Neural crest cell (in vitro differentiated cells): ENCODE results near the gene SCN3A. TPM values are rescaled to one million over a fixed set of nuclear protein-coding genes. Genes with fewer than 3 reads are reported as not detected.

ENCODE experiments used
- DNase-seq: peaks from one replicate; pipeline ENCODE4 v3.0.0; 2021; ENCODE audit warnings: low read depth, mixed read lengths, low spot score
- H3K27ac Mint-ChIP-seq: one replicate; pipeline ENCODE4 v1.8.0; 2021; ENCODE audit warnings: mild to moderate bottlenecking, mixed read lengths; ENCODE audit not compliant: unreplicated experiment
- H3K27me3 Mint-ChIP-seq: 2 replicates; pipeline ENCODE4 v1.8.0; 2021; ENCODE audit warnings: low read depth, mild to moderate bottlenecking, mixed read lengths
- H3K36me3 Mint-ChIP-seq: 2 replicates; pipeline ENCODE4 v1.8.0; 2021; ENCODE audit warnings: low read depth, mild to moderate bottlenecking, mixed read lengths
- H3K4me1 Mint-ChIP-seq: 2 replicates; pipeline ENCODE4 v1.8.0; 2021; ENCODE audit warnings: mixed read lengths
- H3K4me3 Mint-ChIP-seq: one replicate; pipeline ENCODE4 v1.8.0; 2021; ENCODE audit warnings: mild to moderate bottlenecking, mixed read lengths
- H3K9me3 Mint-ChIP-seq: 2 replicates; pipeline ENCODE4 v1.8.0; 2021; ENCODE audit warnings: mixed read lengths
- total RNA-seq: library from RNA; stranded (reverse); gene quantifications from 2 replicates; pipeline ENCODE4 v1.2.1, GENCODE V29; 2021
- TF ChIP-seq, protein P1 (sequence below): fragments of 200-600 bp; sonication (generic); conservative IDR thresholded peaks from 2 replicates; pipeline ENCODE4 v1.5.0; 2021; ENCODE audit warnings: antibody characterized with exemption, mild to moderate bottlenecking

SCN3A gene
- total RNA-seq, 1 donor from 2014 or later, result 4.9 TPM

DNA sequence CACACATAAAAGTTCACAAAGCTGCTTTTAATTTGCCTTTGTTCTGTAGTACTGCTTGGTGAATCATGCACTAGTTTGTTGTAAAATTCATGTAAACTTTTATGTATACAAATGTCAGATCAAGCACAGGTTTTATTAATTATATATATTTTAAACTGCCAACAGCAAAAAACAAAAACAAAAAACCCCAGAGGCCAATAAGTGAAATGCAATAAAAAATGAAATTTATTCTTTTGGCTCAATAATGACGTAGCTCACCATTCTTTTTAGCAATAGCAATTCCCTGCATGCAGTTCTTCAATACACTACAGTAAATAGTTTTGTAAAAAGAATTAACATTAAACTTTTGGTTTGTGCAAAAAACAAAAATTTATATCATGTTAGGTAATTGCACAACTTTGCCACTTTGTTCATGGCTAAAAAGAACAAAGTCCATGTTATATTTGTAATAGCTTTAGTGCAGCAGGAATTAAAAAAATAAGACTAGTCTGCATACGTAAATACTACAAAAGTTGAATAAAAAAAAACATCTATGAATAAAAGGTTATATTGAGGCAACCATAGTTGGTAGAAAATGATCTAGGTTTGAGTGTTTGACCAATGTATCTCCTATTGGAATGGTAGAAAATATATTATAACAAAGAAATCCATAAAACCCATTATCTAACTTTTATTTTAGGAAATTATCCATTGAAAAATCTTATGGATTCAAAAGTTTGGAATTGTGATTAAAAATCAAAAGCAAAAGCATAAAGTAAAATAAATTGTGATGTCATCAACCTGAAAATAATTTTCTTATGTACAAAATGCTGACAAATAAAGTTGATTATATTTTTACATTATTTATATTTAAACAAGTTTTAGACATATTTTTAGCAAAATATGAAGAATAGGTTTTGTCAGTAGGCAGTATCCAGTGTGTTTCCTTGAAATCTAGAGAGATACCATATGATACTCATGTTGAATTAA is 115.6 kb downstream of the SCN3A start:
- Mint-ChIP-seq H3K4me1 (no peaks in the 10 kb centered on the region), H3K27ac (no peak overlapping the region), H3K9me3 (peaks cover 6% of the 10 kb centered on the region), H3K4me3 (no peak overlapping the region), H3K36me3 (peaks cover 4% of the 10 kb centered on the region), H3K27me3 (no peaks in the 10 kb centered on the region)
- DNase-seq, result no peak
- TF ChIP-seq, protein P1, sequence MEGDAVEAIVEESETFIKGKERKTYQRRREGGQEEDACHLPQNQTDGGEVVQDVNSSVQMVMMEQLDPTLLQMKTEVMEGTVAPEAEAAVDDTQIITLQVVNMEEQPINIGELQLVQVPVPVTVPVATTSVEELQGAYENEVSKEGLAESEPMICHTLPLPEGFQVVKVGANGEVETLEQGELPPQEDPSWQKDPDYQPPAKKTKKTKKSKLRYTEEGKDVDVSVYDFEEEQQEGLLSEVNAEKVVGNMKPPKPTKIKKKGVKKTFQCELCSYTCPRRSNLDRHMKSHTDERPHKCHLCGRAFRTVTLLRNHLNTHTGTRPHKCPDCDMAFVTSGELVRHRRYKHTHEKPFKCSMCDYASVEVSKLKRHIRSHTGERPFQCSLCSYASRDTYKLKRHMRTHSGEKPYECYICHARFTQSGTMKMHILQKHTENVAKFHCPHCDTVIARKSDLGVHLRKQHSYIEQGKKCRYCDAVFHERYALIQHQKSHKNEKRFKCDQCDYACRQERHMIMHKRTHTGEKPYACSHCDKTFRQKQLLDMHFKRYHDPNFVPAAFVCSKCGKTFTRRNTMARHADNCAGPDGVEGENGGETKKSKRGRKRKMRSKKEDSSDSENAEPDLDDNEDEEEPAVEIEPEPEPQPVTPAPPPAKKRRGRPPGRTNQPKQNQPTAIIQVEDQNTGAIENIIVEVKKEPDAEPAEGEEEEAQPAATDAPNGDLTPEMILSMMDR, result no peak

DNA sequence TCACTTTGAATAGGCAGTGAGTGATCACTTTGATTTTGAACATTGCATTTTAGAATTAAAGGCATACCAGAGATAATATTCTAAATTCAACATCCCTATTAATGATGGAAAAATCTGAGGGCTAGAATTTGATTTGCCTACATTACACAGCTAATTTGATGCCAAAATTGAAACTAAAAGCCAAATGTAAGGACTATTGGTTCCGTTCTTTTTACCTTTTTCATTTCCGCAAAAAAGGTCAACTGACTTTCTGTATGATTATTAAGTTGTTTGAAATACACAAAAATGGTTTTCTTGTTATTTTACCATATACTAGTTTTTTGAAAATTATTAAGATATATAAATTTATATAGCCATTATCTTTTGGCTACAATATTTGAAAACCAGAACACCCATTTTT is 117.5 kb downstream of the SCN3A start:
- Mint-ChIP-seq H3K27me3 (no peaks in the 10 kb centered on the region), H3K27ac (no peak overlapping the region), H3K9me3 (peaks cover 13% of the 10 kb centered on the region), H3K36me3 (peaks cover 7% of the 10 kb centered on the region), H3K4me1 (no peaks in the 10 kb centered on the region), H3K4me3 (no peak overlapping the region)
- TF ChIP-seq, protein P1, result no peak
- no peak for DNase-seq

DNA sequence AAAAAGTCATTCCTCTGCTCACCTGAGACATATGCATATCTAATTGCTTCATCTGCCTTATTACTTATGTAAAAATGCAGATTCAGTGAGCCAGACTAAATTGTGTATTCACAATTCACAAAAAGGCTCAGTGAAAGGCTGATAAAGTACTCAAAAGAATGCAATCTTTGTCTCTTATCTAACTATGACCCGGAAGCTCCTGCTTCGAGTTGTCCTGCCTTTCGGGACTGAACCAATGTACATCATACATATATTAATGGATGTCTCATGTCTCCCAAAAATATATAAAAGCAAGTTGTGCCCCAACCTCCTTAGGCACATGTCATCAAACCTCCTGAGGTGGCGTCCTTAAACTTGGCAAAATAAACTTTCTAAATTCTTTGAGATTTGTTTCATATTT is 120.5 kb downstream of the SCN3A start:
- Mint-ChIP-seq H3K9me3 (peaks cover 13% of the 10 kb centered on the region), H3K36me3 (peaks cover 7% of the 10 kb centered on the region), H3K27ac (no peak overlapping the region), H3K27me3 (no peaks in the 10 kb centered on the region), H3K4me1 (peaks cover 4% of the 10 kb centered on the region), H3K4me3 (no peak overlapping the region)
- TF ChIP-seq, protein P1, result no peak
- DNase-seq, result no peak

DNA sequence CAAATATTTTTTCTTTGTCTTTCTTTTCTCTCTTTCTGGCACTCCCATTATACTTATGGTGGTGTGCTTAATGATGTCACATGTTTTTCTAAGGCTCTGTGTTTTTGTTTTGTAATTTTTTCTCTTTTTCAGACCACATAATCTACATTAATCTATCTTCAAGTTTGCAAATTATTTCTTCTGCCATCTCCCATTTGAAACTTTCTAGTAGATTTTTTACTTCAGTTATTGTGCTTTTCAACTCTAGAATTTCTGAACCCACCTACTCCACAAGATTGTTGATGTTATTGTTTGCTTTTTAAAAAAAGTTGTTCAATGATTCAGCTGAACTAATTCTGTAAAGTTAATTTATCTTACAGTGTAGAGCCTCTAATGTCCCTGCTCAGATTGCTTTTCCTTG is 121.4 kb downstream of the SCN3A start:
- H3K4me1 Mint-ChIP-seq, result peaks cover 4% of the 10 kb centered on the region
- no peaks in the 10 kb centered on the region for H3K27me3 Mint-ChIP-seq
- H3K9me3 Mint-ChIP-seq, result peaks cover 13% of the 10 kb centered on the region

DNA sequence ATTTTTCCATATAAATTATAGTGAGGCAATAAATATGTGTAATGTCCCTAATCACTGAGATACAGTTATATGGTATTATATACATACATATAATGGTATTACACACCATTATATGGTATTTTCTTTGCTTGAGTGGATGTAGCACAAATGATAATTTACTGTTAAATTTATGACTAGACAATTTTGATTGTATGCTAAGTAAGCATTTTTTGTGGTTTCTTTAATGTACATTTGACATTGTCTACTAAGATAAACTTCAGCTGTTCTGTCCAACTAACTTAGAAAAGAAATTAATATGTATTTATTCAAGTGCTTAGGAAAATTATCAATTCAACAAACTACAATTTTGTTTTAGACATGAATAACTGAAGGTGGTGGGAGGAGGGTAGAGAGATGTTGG is 122.6 kb downstream of the SCN3A start:
- H3K27me3 Mint-ChIP-seq, result no peaks in the 10 kb centered on the region
- no peak overlapping the region for H3K27ac Mint-ChIP-seq
- DNase-seq, result no peak
- H3K4me1 Mint-ChIP-seq, result peaks cover 4% of the 10 kb centered on the region
- H3K36me3 Mint-ChIP-seq, result peaks cover 7% of the 10 kb centered on the region
- TF ChIP-seq, protein P1, result no peak
- H3K9me3 Mint-ChIP-seq, result peaks cover 15% of the 10 kb centered on the region
- H3K4me3 Mint-ChIP-seq, result no peak overlapping the region

More for the DNA sequence above, 121.4 kb downstream of the SCN3A start:
- no peak for DNase-seq
- Mint-ChIP-seq H3K36me3 (peaks cover 7% of the 10 kb centered on the region), H3K4me3 (no peak overlapping the region), H3K27ac (no peak overlapping the region)
- TF ChIP-seq, protein P1, result no peak
